Upper lobe of right lung (tissue), 1 donor: ENCODE results near the gene SIGLEC11. TPM values are rescaled to one million over a fixed set of nuclear protein-coding genes. Genes with fewer than 3 reads are reported as not detected.

Experiments used
- ATAC-seq: fragments of 200-7000 bp; cut with Tn5 transposase; one replicate; pipeline ENCODE4 v1.9.1; 2020; ENCODE audit warnings: mild to moderate bottlenecking, moderate library complexity
- DNase-seq: peaks from one replicate; pipeline ENCODE4 v3.0.0-alpha.2; 2020
- H3K27ac ChIP-seq: fragments of 200-600 bp; one replicate; pipeline ENCODE4 v1.8.0; 2022
- H3K27me3 ChIP-seq: fragments of 200-600 bp; one replicate; pipeline ENCODE4 v1.8.0; 2022; ENCODE audit warnings: mild to moderate bottlenecking
- H3K36me3 ChIP-seq: fragments of 200-600 bp; one replicate; pipeline ENCODE4 v1.8.0; 2022
- H3K4me1 ChIP-seq: fragments of 200-600 bp; one replicate; pipeline ENCODE4 v1.8.0; 2022
- H3K4me3 ChIP-seq: fragments of 200-600 bp; one replicate; pipeline ENCODE4 v1.8.0; 2022; ENCODE audit warnings: mild to moderate bottlenecking
- H3K9me3 ChIP-seq: fragments of 200-600 bp; one replicate; pipeline ENCODE4 v1.8.0; 2022
- CTCF ChIP-seq: fragments of 200-600 bp; IDR thresholded peaks from one replicate; pipeline ENCODE4 v1.8.0; 2022; ENCODE audit warnings: antibody characterized with exemption
- intact Hi-C: fragments of 100-400 bp; cut with DNase I; formaldehyde crosslinking; loops from one replicate; pipeline ENCODE4 v1.11.0; 2022
- total RNA-seq: library from RNA; stranded (reverse); fragmentation: NEBNext Ultra II Directional; extraction: Animal tissue kit (Norgen Biotek cat#: 25700); gene quantifications from one replicate; pipeline ENCODE4 v1.2.1, GENCODE V29; 2021
- donor health status: DM: no; HTN: yes; CAD: no; lungs with severe emphysema.

Gene SIGLEC11
- total RNA-seq, 1 donor from 2014 or later: 2.5 TPM

- no peak overlapping the region for H3K4me3 ChIP-seq
- no peak for ATAC-seq
- intact Hi-C loops: no loop called here
- no peak overlapping the region for H3K27ac ChIP-seq
- peaks cover 24% of the 10 kb centered on the region for H3K4me1 ChIP-seq
- no peaks in the 10 kb centered on the region for H3K36me3 ChIP-seq
- DNase-seq: no peak
- no peaks in the 10 kb centered on the region for H3K27me3 ChIP-seq
- no peaks in the 10 kb centered on the region for H3K9me3 ChIP-seq
- no peak for TF ChIP-seq CTCF
These were observed 3.6 kb downstream of the SIGLEC11 start for GRCh38 chr19:49957262-49957915.

DNA sequence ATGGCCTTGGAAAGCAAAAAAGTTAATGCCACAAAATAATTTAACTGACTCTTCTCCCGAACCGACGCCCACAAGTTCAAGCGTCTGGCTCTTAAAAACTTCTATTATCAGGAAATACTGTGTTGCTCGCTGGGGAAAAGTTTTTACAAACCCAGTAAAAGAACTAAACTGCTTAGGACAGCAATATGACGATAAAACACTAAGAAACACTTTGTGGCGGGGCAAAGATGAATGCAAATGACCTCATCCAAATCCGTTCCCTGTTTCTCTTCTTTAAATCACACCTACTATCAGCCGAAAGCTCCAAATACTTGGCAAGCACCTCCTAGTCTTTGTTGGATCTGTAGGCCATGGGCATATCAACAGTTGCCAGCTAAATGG is 4.9 kb downstream of the SIGLEC11 start:
- no peak overlapping the region for H3K27ac ChIP-seq
- DNase-seq: no peak
- intact Hi-C loops: no loop called here
- H3K4me3 ChIP-seq: no peak overlapping the region
- H3K27me3 ChIP-seq: no peaks in the 10 kb centered on the region
- H3K9me3 ChIP-seq: no peaks in the 10 kb centered on the region
- peaks cover 19% of the 10 kb centered on the region for H3K4me1 ChIP-seq
- no peak for ATAC-seq
- H3K36me3 ChIP-seq: no peaks in the 10 kb centered on the region
- TF ChIP-seq CTCF: no peak

GRCh38 chr19:49954933-49955332 is 6.0 kb downstream of the SIGLEC11 start:
- H3K36me3 ChIP-seq: no peaks in the 10 kb centered on the region
- no peaks in the 10 kb centered on the region for H3K9me3 ChIP-seq
- no peak overlapping the region for H3K4me3 ChIP-seq
- no peak for TF ChIP-seq CTCF
- intact Hi-C loops: no loop called here
- DNase-seq: no peak
- no peaks in the 10 kb centered on the region for H3K27me3 ChIP-seq
- H3K27ac ChIP-seq: no peak overlapping the region
- ATAC-seq: no peak
- H3K4me1 ChIP-seq: peaks cover 19% of the 10 kb centered on the region

GRCh38 chr19:49954092-49954829 is 6.7 kb downstream of the SIGLEC11 start:
- peak; percentile 54 for ATAC-seq
- no peak for TF ChIP-seq CTCF
- DNase-seq: no peak
- Histone ChIP-seq H3K4me3 (no peak overlapping the region), H3K9me3 (no peaks in the 10 kb centered on the region), H3K36me3 (no peaks in the 10 kb centered on the region), H3K27me3 (no peaks in the 10 kb centered on the region), H3K4me1 (peaks cover 19% of the 10 kb centered on the region), H3K27ac (no peak overlapping the region)
- intact Hi-C loops: no loop called here

DNA sequence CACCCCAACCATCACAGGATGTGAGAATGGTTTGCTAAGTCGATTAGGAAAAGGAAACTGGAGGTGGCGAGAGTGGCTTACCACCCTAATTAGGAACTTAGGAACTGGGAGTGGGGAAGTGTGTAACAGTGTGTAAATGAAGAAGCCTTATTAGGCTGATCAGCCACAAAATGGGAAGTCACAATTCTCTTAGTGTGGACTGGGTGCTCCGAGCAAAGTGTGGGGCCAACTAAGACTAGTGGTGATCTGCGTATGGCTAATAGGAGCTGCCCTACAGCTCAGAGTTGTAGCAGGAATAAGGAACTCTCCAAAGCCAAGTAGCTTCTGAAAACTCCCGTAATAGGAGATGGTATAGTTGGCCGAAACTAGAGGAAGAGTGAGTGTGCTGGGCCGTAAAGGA is 7.6 kb downstream of the SIGLEC11 start:
- DNase-seq: no peak
- ATAC-seq: peak; percentile 80

More for the DNA sequence above, 7.6 kb downstream of the SIGLEC11 start:
- TF ChIP-seq CTCF: no peak
- intact Hi-C loops: no loop called here
- Histone ChIP-seq H3K4me1 (peaks cover 19% of the 10 kb centered on the region), H3K36me3 (no peaks in the 10 kb centered on the region), H3K27ac (no peak overlapping the region), H3K9me3 (no peaks in the 10 kb centered on the region), H3K4me3 (no peak overlapping the region), H3K27me3 (no peaks in the 10 kb centered on the region)
